ENCODE measurements around the gene MMP25.

The MMP25 gene

GRCh38 chr16:3094289-3095027 lies 48.1 kb downstream of the MMP25 start:
- no peak for DNase-seq (ENCODE audit: low spot score)

GRCh38 chr16:3095869-3096268 lies 49.5 kb downstream of the MMP25 start:
- no peak for DNase-seq (ENCODE audit: low spot score)

DNA sequence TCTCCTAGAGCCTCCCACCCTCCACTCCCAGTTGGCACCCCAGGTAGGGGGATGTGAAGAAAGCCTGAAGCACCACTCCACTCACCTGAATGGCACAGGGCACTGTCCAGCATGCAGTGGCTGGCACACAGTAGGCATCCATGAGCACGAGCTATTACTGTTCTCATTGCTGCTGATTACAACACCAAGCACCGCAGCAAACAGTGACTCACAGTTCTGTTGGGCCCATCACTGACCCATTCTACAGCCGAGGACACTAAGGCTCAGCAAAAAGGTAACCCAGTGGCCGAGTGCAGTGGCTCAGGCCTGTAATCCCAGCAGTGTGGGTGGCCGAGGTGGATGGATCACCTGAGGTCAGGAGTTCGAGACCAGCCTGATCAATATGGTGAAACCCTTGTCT lies 50.0 kb downstream of the MMP25 start:
- no peak for DNase-seq (ENCODE audit: low spot score)

- DNase-seq (ENCODE audit: low spot score) = no peak
Observed at GRCh38 chr16:3097266-3097665, 50.9 kb downstream of the MMP25 start.

- no peak for DNase-seq (ENCODE audit: low spot score)
Observed at GRCh38 chr16:3098459-3099394, 52.4 kb downstream of the MMP25 start, which contains the start of gene ZSCAN10. TSS of gene ZSCAN10 (minus strand) at chr16:3099294. CDS start at chr16:3092937, 6,357 bp downstream.

DNA sequence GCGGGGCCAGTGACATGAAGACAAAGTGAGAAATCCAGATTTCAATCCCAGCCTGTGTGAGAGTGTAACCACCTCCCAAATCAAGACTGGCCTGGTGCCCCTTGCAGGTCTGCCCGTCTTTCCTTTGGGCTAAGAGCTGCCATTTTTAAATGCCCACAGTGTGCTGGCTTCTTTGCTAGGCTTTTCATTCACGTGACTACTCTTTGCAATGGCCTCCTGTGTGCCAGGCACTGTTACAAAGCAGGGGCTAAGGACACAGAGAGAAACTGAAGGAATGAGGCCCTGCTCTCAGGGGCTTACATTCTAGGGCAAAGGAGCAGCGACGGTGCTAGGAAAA lies 53.0 kb downstream of the MMP25 start:
- no peak for DNase-seq (ENCODE audit: low spot score)

GRCh38 chr16:3099732-3100499 lies 53.6 kb downstream of the MMP25 start:
- DNase-seq (ENCODE audit: low spot score) = peak; percentile 73

DNA sequence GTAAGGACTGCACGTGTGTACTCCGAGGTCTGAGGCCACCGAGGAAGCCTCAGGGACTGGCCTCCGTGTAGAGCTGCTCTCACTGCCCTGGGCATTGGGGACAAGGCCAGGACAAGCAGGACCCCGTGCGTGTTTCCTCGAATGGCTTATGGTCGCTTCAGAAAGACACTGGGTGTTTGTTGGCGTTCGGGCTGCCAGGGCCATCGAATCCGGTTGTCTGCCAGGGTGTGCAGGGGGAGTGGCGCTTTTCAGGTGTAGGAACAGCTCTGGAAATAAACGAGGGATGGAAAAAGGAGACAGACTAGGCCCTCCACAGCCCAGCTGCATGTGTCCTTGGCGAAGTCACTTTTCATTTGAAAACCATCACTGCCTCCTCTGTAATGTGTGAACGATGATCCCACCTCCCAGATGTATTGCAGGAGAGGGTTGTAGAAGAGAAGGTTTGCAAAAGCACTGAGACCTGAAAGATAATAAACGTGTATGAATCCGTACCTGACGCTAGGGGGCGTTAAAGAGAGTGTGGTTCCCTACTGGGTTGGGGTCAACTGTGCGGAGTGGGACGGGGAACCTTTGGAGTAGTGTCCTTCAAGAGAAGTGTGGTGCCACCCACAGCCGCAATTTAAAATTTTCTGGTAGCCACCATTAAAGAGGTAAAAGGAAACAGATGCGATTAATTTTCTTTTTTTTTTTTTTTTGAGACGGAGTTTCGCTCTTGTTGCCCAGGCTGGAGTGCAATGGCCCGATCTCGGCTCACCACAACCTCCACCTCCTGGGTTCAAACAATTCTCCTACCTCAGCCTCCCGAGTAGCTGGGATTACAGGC lies 54.9 kb downstream of the MMP25 start:
- DNase-seq (ENCODE audit: low spot score) = no peak

- DNase-seq (ENCODE audit: low spot score) = no peak
Observed at GRCh38 chr16:3101841-3102470, 55.6 kb downstream of the MMP25 start.

DNA sequence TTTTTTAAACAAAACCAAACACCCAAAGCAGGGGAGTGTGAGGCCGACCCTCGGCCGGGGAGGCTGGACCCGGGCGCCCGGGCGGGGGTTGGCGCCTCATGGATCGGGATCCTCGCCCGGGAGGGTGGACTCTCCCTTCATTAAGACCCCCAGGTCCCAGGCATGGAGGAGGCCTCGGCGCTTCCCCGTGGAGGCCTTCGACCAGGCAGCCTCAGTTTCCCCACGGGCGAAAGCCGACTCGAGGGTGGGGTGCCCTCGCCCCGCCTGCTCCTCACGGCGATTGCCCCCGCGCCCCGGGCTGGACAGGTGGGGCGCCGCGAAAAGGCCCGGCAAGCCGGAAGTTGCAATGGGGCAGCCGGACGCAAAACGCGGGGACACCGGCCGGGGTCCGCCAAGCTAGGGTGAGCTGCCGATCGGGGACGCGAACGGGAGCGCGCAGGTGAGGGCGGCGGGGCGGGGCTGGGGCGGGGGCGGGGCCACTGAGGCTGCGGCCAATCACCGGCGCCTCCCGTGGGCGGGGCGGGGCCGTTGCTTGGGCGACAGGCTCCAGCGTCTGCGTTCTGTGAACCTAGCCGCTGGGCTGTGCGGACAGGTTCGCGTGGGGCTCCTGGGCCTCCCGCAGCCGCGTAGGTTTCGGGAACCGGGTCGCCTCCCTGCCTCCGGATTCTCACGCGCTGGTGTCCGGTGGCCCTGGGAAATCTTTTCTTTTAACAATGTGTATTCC lies 60.0 kb downstream of the MMP25 start:
- DNase-seq (ENCODE audit: low spot score) = peak; percentile 73

All from globus pallidus (tissue), 1 donor.